AG09319 (cell line): ENCODE measurements around the gene VPS11.
"Not testable (repeated sequence)": the region's sequence is repeated elsewhere in the genome, so short reads cannot be mapped to it uniquely, and the experiment has no call there.

ENCODE experiments used
- DNase-seq: peaks from one replicate; pipeline ENCODE4 v3.0.0-alpha.2; 2010; ENCODE audit warnings: low read depth; ENCODE audit errors: extremely low read depth
- CTCF ChIP-seq: IDR thresholded peaks from 2 replicates; pipeline ENCODE4 v1.5.1; 2011; ENCODE audit warnings: low read depth, mild to moderate bottlenecking, inconsistent platforms, low read length, moderate library complexity

The VPS11 gene

GRCh38 chr11:119051440-119052162 lies 16.0 kb upstream of the VPS11 start:
- no peak for DNase-seq
- no peak for TF ChIP-seq CTCF

- no peak for TF ChIP-seq CTCF
- DNase-seq: no peak
These were observed 15.3 kb upstream of the VPS11 start for GRCh38 chr11:119052163-119052814.

- DNase-seq: no peak
- no peak for TF ChIP-seq CTCF
These were observed 13.2 kb upstream of the VPS11 start for GRCh38 chr11:119054418-119054817.

GRCh38 chr11:119055901-119056300 lies 11.7 kb upstream of the VPS11 start:
- peak; percentile 14 for TF ChIP-seq CTCF
- DNase-seq: no peak

GRCh38 chr11:119056421-119056999 lies 11.1 kb upstream of the VPS11 start:
- no peak for DNase-seq
- no peak for TF ChIP-seq CTCF

- peak; percentile 30 for TF ChIP-seq CTCF
- DNase-seq: peak; percentile 92
These were observed 10.4 kb upstream of the VPS11 start, which contains the start of gene HYOU1 for GRCh38 chr11:119057000-119057769. HYOU1 (minus strand) TSS chr11:119057205; CDS start chr11:119056160, 1,045 bp downstream.

- not testable (repeated sequence) for DNase-seq
These were observed 8.5 kb upstream of the VPS11 start for GRCh38 chr11:119059128-119059527.
